ENCODE data around the gene SMCHD1.
"Not testable (repeated sequence)": the region's sequence is repeated elsewhere in the genome, so short reads cannot be mapped to it uniquely, and the experiment has no call there.

The SMCHD1 gene

DNA sequence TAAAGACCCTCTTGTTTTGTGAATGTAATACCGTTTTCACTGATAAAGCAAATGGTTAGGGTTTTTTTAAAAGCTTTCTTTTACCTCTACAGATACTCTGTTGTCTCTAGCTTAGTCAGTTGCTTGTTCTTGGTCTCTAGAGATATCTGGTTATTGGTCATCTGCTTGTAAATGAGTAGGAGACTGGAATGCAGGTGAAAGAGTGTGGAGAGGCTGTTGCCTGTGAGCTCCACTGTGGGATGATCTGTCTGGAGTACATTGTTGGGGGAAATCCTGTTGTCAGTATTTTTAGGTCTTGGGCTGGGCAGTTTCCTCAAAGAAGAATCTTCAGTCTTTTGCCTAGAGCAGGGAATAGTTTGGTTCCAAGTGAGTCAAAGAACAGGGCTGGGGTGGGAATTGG is 67.7 kb downstream of the SMCHD1 start:
- DNase-seq = no peak

DNA sequence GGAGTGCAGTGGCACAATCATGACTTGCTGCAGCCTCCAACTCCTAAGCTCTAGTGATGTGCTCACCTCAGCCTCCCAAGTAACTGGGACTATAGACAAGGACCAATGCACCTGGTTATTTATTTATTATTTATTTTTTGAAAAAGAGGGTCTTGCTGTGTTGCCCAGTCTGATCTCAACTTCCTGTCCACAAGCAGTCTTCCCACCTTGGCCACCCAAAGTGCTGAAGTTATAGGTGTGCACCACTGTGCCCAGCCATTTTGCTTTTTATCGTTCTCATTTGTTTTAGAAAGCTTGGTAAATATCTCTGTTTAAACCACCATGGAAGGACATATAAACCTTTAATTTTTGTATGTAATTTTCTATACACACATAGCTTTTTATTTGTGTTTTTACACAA is 74.2 kb downstream of the SMCHD1 start:
- no peak for DNase-seq

DNA sequence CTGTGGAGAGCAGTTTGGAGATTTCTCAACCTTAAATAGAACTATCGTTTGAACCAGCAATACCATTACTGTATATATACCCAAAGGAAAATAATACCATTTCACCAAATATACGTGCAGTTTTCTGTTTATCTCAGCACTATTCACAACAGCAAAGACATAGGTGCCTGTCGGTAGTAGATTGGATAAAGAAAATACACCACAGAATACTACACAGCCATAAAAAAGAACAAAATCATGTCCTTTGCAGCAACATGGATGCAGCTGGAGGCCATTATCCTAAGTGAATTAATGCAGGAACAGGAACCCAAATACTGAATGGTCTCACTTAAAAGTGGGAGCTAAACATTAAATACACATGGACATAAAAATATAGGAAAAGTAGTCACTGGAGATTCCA is 81.3 kb downstream of the SMCHD1 start:
- no peak for DNase-seq

DNA sequence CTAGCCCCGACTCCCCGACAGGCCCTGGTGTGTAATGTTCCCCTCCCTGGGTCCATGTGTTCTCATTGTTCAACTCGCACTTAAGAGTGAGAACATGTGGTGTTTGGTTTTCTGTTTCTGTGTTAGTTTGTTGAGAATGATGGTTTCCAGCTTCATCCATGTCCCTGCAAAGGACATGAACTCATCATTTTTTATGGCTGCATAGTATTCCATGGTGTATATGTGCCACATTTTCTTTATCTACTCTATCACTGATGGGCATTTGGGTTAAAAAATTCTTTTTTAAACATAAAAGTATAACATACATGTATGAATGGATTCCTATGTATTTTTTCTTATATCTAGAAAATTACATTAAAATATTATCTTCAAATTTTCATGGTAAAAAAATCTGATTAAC is 84.6 kb downstream of the SMCHD1 start:
- DNase-seq = not testable (repeated sequence)

DNA sequence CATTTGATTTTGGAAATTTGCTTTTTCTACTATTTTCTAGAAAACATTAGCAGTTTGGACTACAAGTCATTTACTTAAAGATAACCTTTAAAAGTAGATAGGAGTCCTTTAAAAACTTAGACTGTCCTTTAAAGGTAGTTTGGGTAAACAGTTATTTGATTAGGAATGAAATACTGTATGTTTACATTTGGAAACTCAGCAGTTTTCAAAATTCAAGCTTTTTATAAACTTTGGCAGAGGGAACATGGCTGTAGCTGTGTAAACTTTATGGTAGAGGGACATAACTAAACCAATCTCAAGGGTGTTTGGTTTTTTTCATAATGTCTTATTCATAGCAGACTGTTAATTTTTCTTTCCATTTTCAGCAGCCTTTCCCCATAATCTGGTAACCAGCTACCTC is 90.7 kb downstream of the SMCHD1 start:
- DNase-seq = no peak

DNA sequence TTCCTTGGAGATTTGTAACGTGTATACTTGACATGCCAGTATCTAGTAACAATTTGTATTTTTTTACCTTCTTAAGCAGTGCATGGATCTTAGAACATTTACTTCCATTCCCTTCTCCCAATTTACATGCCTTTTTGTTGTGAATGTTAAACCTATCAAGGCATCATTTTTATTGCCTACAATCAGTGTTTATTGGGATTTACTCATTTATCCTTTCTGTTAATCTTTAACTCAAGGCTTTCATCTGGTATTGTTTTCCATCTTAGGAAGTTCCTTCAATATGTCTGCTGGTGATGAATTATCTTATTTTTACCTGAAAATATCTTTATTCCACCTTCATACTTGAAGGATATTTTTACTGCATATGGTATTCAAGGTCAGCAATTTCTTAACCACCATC is 102.8 kb downstream of the SMCHD1 start:
- DNase-seq = no peak

DNA sequence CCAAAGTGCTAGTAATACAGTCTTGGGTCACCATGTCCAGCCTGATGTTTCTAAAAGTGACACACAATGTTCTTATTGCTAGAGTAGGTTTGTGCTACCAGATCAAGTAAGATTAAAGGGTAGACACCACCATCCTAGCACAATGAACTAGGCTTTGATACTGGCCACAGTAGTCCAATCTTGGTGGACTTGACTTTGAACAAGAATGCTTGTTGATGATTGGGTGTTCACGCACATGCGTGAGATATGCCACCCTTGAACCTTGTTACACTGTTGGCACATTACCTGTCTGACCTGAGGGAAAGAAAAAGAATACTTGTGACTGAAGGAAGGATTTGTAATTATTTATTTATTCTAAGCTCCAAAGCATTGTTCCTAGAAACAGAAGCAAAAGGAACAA is 119.1 kb downstream of the SMCHD1 start:
- DNase-seq = no peak

DNA sequence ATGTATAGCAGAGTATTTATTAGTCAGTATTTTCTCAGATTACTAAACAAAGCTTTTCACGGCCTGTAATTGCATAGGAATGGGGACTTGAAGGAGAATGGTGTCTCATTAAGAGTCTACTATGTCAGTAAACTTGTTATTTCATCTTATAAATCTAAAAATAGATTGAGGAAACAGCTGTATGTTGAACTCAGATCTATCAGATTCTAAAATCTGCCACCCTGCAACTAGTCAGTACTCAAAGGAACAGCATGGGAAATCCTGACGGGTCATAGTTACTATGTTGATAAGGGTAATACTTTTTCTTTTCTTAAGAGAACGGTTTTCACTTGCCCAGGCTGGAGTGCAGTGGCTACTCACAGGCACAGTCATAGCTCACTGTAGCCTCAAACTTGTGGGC is 121.1 kb downstream of the SMCHD1 start:
- DNase-seq = no peak

DNA sequence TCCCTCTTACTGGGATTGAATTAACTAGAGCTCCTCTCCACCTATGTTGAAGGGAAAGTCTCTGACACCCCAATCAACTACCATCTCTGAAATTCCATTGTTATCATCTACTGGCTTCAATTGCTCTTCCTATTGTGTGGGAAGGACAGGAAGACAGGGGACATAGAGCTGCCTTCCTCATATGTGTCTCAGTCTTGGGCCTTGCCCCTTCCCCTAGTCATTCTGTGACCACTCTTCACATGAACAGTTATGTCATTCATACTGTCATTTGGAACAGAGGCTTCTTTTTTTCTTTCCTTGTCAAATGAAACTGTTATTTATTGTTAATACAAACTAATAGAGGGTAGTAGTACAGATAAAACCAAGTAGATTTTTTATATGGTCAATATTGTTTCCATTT is 121.7 kb downstream of the SMCHD1 start:
- no peak for DNase-seq

DNA sequence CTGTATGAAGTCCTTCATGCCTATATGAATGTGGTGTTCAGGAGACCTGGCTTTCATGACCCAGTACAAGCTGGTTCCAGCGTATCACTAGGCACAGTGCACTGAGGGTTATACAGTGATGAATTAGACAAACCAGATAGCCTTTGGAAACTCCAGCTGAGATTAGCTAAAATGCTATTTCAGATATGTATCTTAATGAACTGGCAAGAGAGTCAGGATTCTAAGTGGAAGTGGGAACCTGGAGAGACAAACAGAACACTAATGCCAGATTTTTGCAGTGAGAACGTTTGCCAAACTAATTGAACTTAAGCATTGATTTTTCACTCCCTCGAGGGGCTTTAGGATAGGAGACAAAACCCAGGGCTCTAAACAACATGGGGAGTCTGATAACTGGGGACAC is 125.2 kb downstream of the SMCHD1 start:
- no peak for DNase-seq

DNA sequence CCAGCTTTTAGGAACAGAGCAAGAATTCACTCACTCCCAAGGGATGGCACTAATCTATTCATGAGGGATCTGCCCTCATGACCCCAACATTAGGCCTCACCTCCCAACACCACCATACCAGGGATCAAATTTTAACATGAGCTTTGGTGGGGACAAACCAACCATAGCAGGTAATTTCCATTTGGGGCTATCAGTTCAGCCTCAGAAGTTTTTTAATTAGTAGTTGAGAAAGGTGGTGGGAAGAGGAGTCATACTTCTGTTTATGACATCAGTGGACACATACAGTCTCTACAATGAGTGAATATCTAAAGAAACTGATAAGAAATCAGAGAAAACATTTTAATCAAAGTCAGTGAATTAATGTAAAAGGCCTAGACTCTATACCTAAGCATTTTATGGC is 131.7 kb downstream of the SMCHD1 start:
- DNase-seq = no peak

DNA sequence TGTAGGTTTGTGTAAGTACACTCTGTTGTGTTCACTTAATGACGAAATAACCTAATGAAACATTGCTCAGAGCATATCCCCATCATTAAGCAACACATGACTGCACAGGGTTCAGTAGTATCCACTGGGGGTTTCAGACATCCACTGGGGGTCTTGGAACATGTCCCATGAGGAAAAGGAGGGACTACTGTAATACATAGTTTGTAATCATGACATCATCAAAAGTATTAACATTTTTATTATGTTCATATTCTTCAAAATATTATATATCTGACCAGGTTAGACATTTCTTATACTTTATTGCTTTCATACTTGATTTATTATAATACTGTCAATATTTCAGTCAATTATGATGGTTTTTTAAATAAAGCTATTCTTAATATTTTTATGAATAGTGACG is 136.9 kb downstream of the SMCHD1 start:
- no peak for DNase-seq

DNA sequence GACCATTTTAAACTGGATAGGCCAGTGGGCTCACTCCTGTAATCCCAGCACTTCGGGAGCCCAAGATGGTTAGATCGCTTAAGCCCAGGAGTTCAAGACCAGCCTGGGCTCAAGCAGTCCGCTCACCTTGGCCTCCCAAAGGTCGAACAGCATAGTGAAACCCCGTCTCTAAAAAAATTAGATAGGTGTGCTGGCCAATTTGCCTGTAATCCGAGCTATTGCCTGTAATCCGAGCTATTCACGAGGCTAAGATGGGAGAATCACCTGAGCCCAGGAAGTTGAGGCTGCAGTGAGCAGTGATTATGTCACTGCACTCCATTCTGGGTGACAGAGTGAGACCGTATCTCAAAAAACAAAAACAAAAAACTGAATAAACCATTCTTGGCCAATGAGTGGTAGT is 138.6 kb downstream of the SMCHD1 start:
- no peak for DNase-seq

DNA sequence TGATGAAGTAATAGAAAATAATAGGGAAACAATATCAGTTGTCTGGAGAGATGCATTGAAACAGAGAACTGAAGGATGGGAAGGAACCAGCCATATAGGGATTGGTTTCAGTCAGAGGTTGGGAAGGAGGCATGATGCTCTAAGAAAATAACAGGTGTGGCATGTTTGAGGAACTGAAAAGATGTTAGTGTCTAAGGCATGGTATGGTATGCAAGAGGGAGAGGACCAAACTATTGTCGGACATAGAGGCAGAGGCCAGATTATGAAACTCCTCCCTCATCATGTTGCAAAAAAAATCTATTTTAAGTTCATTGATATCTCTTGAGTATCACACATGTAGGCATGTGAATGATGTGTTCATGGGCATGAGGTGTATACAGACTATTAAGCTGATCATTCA is 142.4 kb downstream of the SMCHD1 start:
- no peak for DNase-seq

DNA sequence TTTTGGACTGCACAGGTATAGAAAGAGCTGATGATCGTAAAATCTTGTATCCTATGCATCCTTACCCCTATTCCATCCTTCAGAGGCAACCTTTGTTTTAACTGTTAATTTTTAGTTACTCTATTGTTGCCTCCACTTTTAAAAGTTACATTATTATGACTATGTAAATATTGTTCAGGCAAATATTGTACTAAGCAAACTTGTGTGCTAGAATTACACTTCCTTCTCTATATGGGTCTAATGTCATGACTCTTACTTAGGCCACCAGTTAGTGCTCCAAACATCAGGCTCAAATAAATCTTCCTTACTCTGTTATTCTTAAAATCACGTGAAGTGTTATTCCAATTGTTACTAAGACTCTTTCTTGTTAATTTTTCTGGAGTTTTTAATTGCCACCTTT is 143.8 kb downstream of the SMCHD1 start:
- DNase-seq = no peak

DNA sequence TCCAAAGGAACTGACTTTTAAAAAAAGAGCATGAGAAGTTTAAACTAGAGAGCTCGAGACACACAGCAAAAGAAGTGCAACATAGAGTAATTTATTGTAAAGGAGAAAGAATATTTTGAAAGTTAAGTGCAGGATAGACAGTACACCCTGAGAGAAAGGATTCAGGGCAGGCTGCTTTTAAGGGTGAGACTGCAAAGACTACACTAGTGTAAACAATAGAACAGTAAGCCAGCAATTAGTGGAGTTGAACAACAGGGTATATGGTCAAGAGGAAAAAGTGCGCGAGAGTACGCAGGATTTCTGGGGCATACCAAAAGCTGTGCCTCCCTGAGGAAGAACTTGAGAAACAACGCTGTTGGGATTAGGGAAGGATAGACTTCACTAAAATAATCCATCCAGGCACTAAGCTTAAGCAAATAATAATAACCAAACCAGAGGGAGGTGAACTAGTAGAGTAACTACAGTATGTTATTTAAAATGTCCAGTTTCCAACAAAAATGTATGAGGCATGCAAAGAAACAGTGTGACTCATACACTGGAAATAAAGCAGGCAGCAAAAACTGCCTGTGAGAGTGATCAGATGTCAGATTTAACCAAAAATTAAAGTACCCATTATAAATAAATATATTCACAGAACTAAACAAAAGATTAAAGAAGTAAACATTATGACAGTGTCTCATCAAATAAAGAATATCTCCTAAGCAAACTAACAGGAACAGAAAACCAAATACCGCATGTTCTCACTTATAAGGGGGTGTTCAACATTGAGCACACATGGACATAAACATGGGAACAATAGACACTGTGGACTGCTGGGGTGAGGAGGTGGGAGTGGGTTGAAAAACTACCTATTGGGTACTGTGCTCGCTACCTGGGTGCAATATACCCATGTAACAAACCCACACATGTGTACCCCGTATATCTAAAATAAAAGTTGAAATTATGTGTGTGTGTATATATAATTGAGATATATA is 150.7 kb downstream of the SMCHD1 start:
- no peak for DNase-seq

DNA sequence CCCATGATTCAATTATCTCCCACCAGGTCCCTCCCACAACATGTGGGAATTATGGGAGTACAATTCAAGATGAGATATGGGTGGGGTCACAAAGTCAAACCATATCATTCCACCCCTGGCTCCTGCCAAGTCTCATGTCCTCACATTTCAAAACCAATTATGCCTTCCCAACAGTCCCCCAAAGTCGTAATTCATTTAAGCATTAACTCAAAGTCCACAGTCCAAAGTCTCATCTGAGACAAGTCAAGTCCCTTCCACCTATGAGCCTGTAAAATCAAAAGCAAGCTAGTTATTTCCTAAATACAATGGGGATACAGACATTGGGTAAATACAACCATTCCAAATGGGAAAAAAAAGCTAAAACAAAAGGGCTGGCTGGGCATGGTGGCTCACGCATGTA is 153.1 kb downstream of the SMCHD1 start:
- not testable (repeated sequence) for DNase-seq

DNA sequence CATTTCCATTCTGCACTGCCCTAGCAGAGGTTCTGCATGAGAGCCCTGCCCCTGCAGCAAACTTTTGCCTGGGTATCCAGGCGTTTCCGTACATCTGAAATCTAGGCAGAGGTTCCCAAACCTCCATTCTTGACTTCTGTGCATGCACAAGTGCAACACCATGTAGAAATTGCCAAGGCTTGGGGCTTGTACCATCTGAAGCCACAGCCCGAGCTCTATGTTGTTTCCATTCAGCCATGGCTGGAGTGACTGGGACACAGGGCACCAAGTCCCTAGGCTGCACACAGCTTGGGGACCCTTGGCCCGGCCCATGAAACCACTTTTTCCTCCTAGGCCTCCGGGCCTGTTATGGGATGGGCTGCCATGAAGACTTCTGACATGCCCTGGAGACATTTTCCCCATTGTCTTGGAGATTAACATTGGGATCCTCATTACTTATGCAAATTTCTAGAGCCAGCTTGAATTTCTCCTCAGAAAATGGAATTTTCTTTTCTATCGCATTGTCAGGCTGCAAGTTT is 154.2 kb downstream of the SMCHD1 start:
- DNase-seq = not testable (repeated sequence)

DNA sequence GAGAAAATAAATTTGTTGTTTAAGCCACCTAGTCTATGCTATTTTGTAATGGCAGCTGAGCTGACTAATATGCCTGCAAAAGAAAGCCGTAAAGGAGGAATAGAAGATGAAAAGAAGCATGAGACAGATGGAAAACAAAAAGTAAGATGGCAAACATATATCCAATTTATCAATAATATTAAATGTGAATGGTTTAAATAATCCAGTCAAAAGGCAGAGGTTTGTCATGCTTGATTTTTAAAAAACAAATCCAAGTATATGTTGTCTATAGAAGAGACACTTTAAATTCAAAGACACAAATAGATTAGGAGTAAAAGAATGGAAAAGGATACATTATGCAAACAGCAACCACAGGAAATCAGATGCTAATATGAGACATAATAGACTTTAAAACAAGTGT is 155.9 kb downstream of the SMCHD1 start:
- no peak for DNase-seq

DNA sequence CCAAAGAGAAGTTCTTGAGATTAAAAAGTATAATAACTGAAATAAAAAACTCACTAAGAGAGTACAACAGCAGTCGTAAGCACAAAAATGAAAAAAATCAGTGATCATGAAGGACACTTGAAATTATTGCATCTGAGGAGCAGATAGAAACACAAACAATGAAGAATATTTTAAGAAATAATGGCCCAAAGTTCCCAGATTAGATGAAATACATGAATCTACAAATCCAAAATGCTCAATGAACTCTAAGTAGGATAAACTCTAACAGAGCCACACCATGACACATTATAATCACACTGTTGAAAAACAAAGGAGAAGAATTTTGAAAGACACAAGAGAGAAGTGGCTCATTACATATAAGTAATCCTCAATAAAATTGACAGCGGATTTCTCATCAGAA is 159.4 kb downstream of the SMCHD1 start:
- no peak for DNase-seq

DNA sequence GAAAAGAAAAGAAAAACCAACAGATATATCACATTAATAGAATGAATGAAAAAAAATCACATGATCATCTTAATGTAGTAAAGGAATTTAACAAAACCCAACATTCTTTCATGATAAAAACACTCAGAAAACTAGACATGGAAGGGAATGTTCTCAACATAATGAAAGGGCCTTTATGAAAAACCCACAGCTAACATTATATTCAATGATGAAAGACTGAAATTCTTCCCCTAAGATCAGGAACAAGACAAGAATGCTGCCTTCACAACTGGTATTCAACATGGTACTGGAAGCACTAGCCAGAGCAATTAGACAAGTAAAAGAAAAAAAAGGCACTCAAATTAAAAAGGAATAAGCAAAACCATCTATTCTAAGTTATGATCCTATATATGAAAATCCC is 162.8 kb downstream of the SMCHD1 start:
- no peak for DNase-seq

DNA sequence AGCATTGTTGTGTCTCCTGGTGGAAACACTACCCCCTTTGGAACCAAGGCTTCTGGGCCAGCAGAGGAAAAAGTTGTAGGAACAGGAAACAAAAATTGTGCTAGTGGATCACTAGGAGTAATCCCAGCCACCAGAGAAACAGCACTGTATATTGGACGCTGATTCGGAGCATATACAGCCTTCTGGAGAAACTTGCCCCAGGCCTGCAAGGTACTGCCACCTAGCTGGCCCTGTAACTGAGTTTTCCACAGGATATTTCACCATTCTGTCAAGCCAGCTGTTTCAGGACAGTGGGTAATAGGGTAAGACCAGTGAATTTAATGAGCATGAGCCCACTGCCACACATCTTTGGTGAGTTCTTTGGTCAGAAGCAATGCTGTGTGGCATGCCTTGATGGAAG is 166.2 kb downstream of the SMCHD1 start:
- DNase-seq = no peak

DNA sequence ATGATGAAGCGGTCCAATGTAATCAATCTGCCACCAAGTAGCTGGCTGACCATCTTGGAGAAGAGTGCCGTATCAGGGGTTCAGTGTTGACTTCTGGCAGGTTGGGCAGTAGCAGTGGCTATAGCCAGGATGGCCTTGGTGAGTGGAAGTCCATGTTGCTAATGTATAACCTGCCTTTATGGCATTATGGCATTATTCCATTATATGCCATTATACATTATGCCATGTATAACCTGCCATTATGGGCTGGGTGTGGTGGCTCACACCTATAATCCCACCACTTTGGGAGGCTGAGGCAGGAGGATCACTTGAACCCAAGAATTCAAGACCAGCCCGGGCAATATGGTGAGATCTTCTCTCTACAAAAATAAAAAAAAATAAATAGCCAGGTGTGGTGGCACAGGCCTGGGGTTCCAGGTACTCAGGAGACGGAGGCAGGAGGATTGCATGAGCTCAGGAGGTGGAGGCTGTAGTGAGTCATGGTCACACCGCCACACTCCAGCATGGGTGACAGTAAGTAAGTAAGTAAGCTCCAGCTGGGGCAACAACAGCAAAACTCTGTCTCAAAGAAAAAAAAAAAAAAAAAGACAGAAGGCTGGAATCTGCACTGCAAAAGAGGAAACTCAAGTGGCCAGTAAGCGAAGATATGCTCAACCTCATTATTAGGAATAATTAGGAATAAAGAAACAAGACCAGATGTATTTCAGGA is 166.8 kb downstream of the SMCHD1 start:
- DNase-seq = no peak

DNA sequence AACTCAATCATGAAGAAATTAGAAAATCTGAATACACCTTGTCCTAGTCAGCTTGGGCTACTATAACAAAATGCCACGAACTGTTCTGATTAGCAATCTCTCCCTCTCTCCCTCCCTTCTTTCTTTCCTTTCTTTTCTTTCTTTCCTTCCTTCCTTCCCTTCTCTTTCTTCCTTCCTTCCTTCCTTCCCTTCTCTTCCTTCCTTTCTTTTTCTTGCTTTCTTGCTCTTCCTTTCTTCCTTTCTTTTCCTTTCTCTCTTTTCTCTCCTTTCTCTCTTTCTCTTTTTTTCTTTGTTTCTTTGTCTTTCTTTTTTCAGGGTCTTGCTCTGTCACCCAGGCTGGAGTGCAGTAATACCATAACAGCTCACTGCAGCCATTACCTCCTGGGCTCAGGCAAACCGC is 167.7 kb downstream of the SMCHD1 start:
- DNase-seq = no peak
